Measurements from ENCODE around the gene CCDC85C.

CCDC85C gene

GRCh38 chr14:99519931-99520421 lies 84.0 kb downstream of the CCDC85C start:
- FAIRE-seq, result no peak

GRCh38 chr14:99519347-99519881 lies 84.6 kb downstream of the CCDC85C start:
- no peak for FAIRE-seq

GRCh38 chr14:99518441-99519346 lies 85.3 kb downstream of the CCDC85C start:
- no peak for FAIRE-seq

GRCh38 chr14:99517643-99518381 lies 86.2 kb downstream of the CCDC85C start:
- no peak for FAIRE-seq

- FAIRE-seq, result no peak
These were observed 87.0 kb downstream of the CCDC85C start for GRCh38 chr14:99516871-99517642.

GRCh38 chr14:99516156-99516870 lies 87.7 kb downstream of the CCDC85C start:
- FAIRE-seq, result no peak

GRCh38 chr14:99515301-99516155 lies 88.5 kb downstream of the CCDC85C start:
- no peak for FAIRE-seq

GRCh38 chr14:99514552-99515300 lies 89.3 kb downstream of the CCDC85C start:
- no peak for FAIRE-seq

- no peak for FAIRE-seq
These were observed 90.0 kb downstream of the CCDC85C start for GRCh38 chr14:99513946-99514551.

GRCh38 chr14:99513183-99513694 lies 90.8 kb downstream of the CCDC85C start:
- no peak for FAIRE-seq

GRCh38 chr14:99512571-99513182 lies 91.3 kb downstream of the CCDC85C start:
- no peak for FAIRE-seq

GRCh38 chr14:99512110-99512449 lies 91.9 kb downstream of the CCDC85C start:
- FAIRE-seq, result no peak

- FAIRE-seq, result no peak
These were observed 92.4 kb downstream of the CCDC85C start for GRCh38 chr14:99511421-99512109.

GRCh38 chr14:99510556-99511139 lies 93.4 kb downstream of the CCDC85C start:
- no peak for FAIRE-seq

GRCh38 chr14:99509871-99510555 lies 94.0 kb downstream of the CCDC85C start:
- no peak for FAIRE-seq

GRCh38 chr14:99508896-99509629 lies 94.9 kb downstream of the CCDC85C start:
- no peak for FAIRE-seq
